HCT116 (cell line): ENCODE measurements around the gene TSKU. TPM values are rescaled to one million over a fixed set of nuclear protein-coding genes. Genes with fewer than 3 reads are reported as not detected.

Source experiments
- ATAC-seq: fragments of 200-7000 bp; cut with Tn5 transposase; 2 replicates; pipeline ENCODE4 v1.9.1; 2020; ENCODE audit warnings: mild to moderate bottlenecking, moderate library complexity
- BruUV-seq: library from RNA; stranded (reverse); fragments of 400-500 nt; replicated peaks from 2 replicates; lab custom pipeline; 2021; lab: Mats Ljungman, UMichigan
- CTCF ChIA-PET: fragments of 300-600 bp; sonication (Branson Sonifier 250); formaldehyde crosslinking; loops from one replicate; lab custom pipeline; 2021; ENCODE audit warnings: antibody characterized with exemption; lab: Charles Lee
- POLR2A ChIA-PET: fragments of 300-600, 350-600 bp; sonication (Branson Sonifier 250); formaldehyde crosslinking; loops from one replicate; lab custom pipeline; 2021; ENCODE audit warnings: antibody characterized with exemption; lab: Charles Lee
- RAD21 ChIA-PET, 2 experiments: fragments of 300-600 bp; sonication (Branson Sonifier 250); formaldehyde crosslinking; loops; one replicate each; lab custom pipeline; 2023; ENCODE audit warnings: low total read pairs in 2 of 2; ENCODE audit not compliant: uncharacterized antibody in 2 of 2, unreplicated experiment in 2 of 2, low non-redundant PET in 1 of 2; lab: Charles Lee
- DNase-seq: peaks from one replicate; pipeline ENCODE4 v3.0.0-alpha.2; 2010; ENCODE audit warnings: low read depth, low spot score
- H2AFZ ChIP-seq: fragments of 200-600 bp; shearing (Covaris generic), sonication (generic); 2 replicates; pipeline ENCODE4 v1.6.1; 2017; ENCODE audit warnings: low read depth, mixed run types, mixed read lengths, antibody characterized with exemption, low read length; ENCODE audit not compliant: poor library complexity, severe bottlenecking
- H3K27ac ChIP-seq: 2 replicates; pipeline ENCODE4 v1.5.1; 2012; ENCODE audit warnings: low read depth, low read length
- H3K27me3 ChIP-seq: fragments of 200-600 bp; sonication (generic); 2 replicates; pipeline ENCODE4 v1.6.1; 2016; ENCODE audit warnings: mixed run types, low read length, mixed read lengths; ENCODE audit not compliant: insufficient read depth
- H3K36me3 ChIP-seq, 2 experiments: fragments of 200-500 bp in 1 of 2; fragments of 200-600 bp in 1 of 2; sonication (Bioruptor generic) in 1 of 2; sonication (generic) in 1 of 2; 2 replicates each; pipeline versions ENCODE4 v1.5.1 to v1.6.1; 2014 to 2016; ENCODE audit warnings: low read length in 2 of 2, inconsistent platforms in 1 of 2, mixed read lengths in 1 of 2, mixed run types in 1 of 2; ENCODE audit not compliant: insufficient read depth in 2 of 2, control insufficient read depth in 1 of 2
- H3K4me1 ChIP-seq, 2 experiments: fragments of 200-600 bp in 1 of 2; sonication (generic) in 1 of 2; 2 replicates each; pipeline versions ENCODE4 v1.5.1 to v1.6.1; 2012 to 2017; ENCODE audit warnings: low read length in 2 of 2, inconsistent platforms in 1 of 2, mild to moderate bottlenecking in 1 of 2, mixed read lengths in 1 of 2, mixed run types in 1 of 2, moderate library complexity in 1 of 2; ENCODE audit not compliant: insufficient read depth in 2 of 2, control insufficient read depth in 1 of 2
- H3K4me2 ChIP-seq: fragments of 200-600 bp; sonication (generic); 2 replicates; pipeline ENCODE4 v1.6.1; 2017; ENCODE audit warnings: mixed run types, low read length, mixed read lengths
- H3K4me3 ChIP-seq, 2 experiments: fragments of 200-600 bp in 1 of 2; sonication (generic) in 1 of 2; replicated peaks in 1 of 2; 2 replicates each; pipeline ENCODE4 v1.5.1; 2011 to 2016; ENCODE audit warnings: low read length in 2 of 2, control low read depth in 1 of 2, low read depth in 1 of 2, mild to moderate bottlenecking in 1 of 2, mixed read lengths in 1 of 2, mixed run types in 1 of 2
- H3K79me2 ChIP-seq: fragments of 200-600 bp; sonication (generic); 2 replicates; pipeline ENCODE4 v1.6.1; 2017; ENCODE audit warnings: mild to moderate bottlenecking, mixed run types, low read length, moderate library complexity, mixed read lengths; ENCODE audit not compliant: insufficient read depth
- H3K9ac ChIP-seq: fragments of 200-600 bp; sonication (generic); 2 replicates; pipeline ENCODE4 v1.6.1; 2016; ENCODE audit warnings: low read length, mixed read lengths
- H3K9me2 ChIP-seq: fragments of 200-600 bp; sonication (generic), shearing (Covaris generic); 2 replicates; pipeline ENCODE4 v1.6.1; 2017; ENCODE audit warnings: mixed run types, mild to moderate bottlenecking, moderate library complexity; ENCODE audit not compliant: insufficient read depth
- H3K9me3 ChIP-seq, 2 experiments: fragments of 200-500 bp in 1 of 2; fragments of 200-600 bp in 1 of 2; sonication (Bioruptor generic) in 1 of 2; sonication (generic) in 1 of 2; 2 replicates each; pipeline ENCODE4 v1.6.1; 2014 to 2017; ENCODE audit warnings: low read length in 2 of 2, mixed read lengths in 2 of 2, inconsistent platforms in 1 of 2, low read depth in 1 of 2, mild to moderate bottlenecking in 1 of 2, mixed run types in 1 of 2, moderate library complexity in 1 of 2; ENCODE audit not compliant: control insufficient read depth in 1 of 2, insufficient read depth in 1 of 2
- H4K20me1 ChIP-seq: fragments of 200-600 bp; sonication (generic), shearing (Covaris generic); 2 replicates; pipeline ENCODE4 v1.6.1; 2017; ENCODE audit warnings: mixed run types, mild to moderate bottlenecking, moderate library complexity; ENCODE audit not compliant: insufficient read depth
- CBX3 ChIP-seq: IDR thresholded peaks from 2 replicates; pipeline ENCODE4 v1.6.1; 2012; ENCODE audit warnings: low read depth
- CEBPB ChIP-seq: IDR thresholded peaks from 2 replicates; pipeline ENCODE4 v1.6.1; 2012; ENCODE audit warnings: low read depth
- EGR1 ChIP-seq: IDR thresholded peaks from 2 replicates; pipeline ENCODE4 v1.6.1; 2012; ENCODE audit warnings: low read depth
- ELF1 ChIP-seq: IDR thresholded peaks from 2 replicates; pipeline ENCODE4 v1.6.1; 2012; ENCODE audit warnings: low read depth, borderline replicate concordance
- EZH2phosphoT487 ChIP-seq: fragments of 200-600 bp; IDR thresholded peaks from 2 replicates; pipeline ENCODE4 v1.6.1; 2018; ENCODE audit warnings: antibody characterized with exemption, borderline replicate concordance
- FOSL1 ChIP-seq: IDR thresholded peaks from 2 replicates; pipeline ENCODE4 v1.6.1; 2012; ENCODE audit warnings: low read depth
- JUND ChIP-seq: IDR thresholded peaks from 2 replicates; pipeline ENCODE4 v1.6.1; 2012
- POLR2A ChIP-seq: IDR thresholded peaks from 2 replicates; pipeline ENCODE4 v1.7.0; 2011; ENCODE audit warnings: borderline replicate concordance; ENCODE audit not compliant: insufficient read depth, insufficient read length; ENCODE audit errors: extremely low read depth
- POLR2AphosphoS5 ChIP-seq: IDR thresholded peaks from 2 replicates; pipeline ENCODE4 v1.6.1; 2011; ENCODE audit warnings: mild to moderate bottlenecking, low read depth, low read length, moderate library complexity
- RAD21 ChIP-seq: IDR thresholded peaks from 2 replicates; pipeline ENCODE4 v1.6.1; 2012; ENCODE audit warnings: low read depth, mild to moderate bottlenecking
- SIN3A ChIP-seq: IDR thresholded peaks from 2 replicates; pipeline ENCODE4 v1.6.1; 2012; ENCODE audit warnings: low read depth
- SP1 ChIP-seq: IDR thresholded peaks from 2 replicates; pipeline ENCODE4 v1.6.1; 2012; ENCODE audit warnings: low read depth
- SRF ChIP-seq: IDR thresholded peaks from 2 replicates; pipeline ENCODE4 v1.6.1; 2012; ENCODE audit warnings: low read depth
- ZFX ChIP-seq: fragments of 450-650 bp; IDR thresholded peaks from 2 replicates; pipeline ENCODE4 v1.6.1; 2017
- intact Hi-C: fragments of 100-400 bp; cut with micrococcal nuclease; formaldehyde crosslinking; loops from 2 replicates; pipeline ENCODE4 v1.10.0; 2022
- total RNA-seq: library from RNA; stranded (reverse); gene quantifications from one replicate; pipeline ENCODE4 v1.2.1, GENCODE V29; 2021; ENCODE audit not compliant: unreplicated experiment
- TF ChIP-seq, protein P1 (sequence below): IDR thresholded peaks from 2 replicates; pipeline ENCODE4 v1.6.1; 2011; ENCODE audit warnings: mild to moderate bottlenecking, low read length, moderate library complexity; ENCODE audit not compliant: insufficient replicate concordance; ENCODE audit errors: extremely low read depth
- TF ChIP-seq, protein P2 (sequence below): IDR thresholded peaks from 2 replicates; pipeline ENCODE4 v1.6.1; 2012; ENCODE audit warnings: low read depth
- TF ChIP-seq, protein P3 (sequence below): IDR thresholded peaks from 2 replicates; pipeline ENCODE4 v1.6.1; 2012
- TF ChIP-seq, protein P4 (sequence below), 3 experiments: fragments of 200-600 bp in 1 of 3; sonication (generic) in 1 of 3; IDR thresholded peaks in 2 of 3; conservative IDR thresholded peaks in 1 of 3; 2 replicates each; pipeline ENCODE4 v1.5.1; 2012 to 2017; ENCODE audit warnings: low read depth in 2 of 3, low read length in 2 of 3, antibody characterized with exemption in 1 of 3, borderline replicate concordance in 1 of 3, control low read depth in 1 of 3, mild to moderate bottlenecking in 1 of 3, mixed read lengths in 1 of 3, mixed run types in 1 of 3, moderate library complexity in 1 of 3; ENCODE audit not compliant: insufficient read depth in 1 of 3
- TF ChIP-seq, protein P5 (sequence below): IDR thresholded peaks from 2 replicates; pipeline ENCODE4 v1.6.1; 2012

TSKU gene
- total RNA-seq, 1 experiment from 2014 or later, result 21.9 TPM

DNA sequence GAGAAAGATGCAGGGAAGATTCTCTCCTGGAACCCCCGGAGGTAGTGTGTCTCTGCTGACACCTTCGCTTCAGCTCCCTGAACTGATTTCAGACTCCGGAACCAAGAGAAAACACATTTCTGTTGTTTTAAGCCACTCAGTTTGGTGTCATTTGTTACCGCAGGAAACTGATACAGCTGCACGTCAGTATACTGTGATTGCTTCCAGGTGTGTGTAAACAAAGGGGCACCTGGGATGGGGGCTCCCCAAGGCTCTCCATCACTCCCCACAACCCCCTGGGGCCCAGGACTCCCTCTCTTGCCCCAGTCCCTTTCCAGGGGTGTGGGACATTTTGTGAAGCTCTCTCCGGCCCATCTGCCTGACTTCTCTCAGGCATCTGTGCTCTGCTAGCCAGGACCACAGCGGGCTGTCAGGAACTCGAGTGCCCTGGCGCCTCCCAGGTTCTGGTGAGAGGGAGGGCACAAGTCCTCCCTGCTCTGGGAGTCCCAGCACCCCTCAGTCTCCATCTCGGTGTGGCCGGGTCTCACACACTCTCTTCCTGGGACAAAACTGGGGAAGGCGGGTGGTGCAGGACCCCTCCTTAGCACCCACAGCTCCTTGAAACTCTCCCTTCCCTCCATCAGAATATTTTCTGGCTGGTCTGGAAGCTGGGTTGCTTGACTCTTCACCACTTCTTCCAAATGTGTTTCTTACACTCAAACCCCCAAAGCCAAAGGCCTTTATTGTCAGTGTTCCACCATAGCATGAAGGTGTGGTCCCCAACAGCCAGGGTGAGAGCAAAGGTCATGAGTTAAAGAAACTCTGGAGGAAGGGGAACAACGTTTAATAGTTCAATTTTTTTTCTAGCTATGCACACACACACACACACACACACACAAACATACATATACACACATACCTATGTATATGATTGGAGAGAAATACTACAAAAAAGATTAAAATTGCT is 35.0 kb upstream of the TSKU start:
- RAD21 ChIA-PET, result no interaction called here
- H3K27ac ChIP-seq, result no peak overlapping the region
- H3K9me2 ChIP-seq, result no peaks in the 10 kb centered on the region
- CTCF ChIA-PET, result no interaction called here
- H3K9ac ChIP-seq, result no peak overlapping the region
- H3K79me2 ChIP-seq, result no peaks in the 10 kb centered on the region
- H3K4me3 ChIP-seq, result no peak overlapping the region
- no peaks in the 10 kb centered on the region for H3K9me3 ChIP-seq
- DNase-seq (no peak), ATAC-seq (no peak)
- peaks cover 0 to 6% of the 10 kb centered on the region in 2 experiments; a peak in 2 of 4 replicates for H3K4me1 ChIP-seq
- no peaks in the 10 kb centered on the region for H4K20me1 ChIP-seq
- no TSS peak for BruUV-seq
- no peak for TF ChIP-seq SP1
- no peak for TF ChIP-seq ELF1
- no peak for TF ChIP-seq CEBPB
- TF ChIP-seq POLR2A, result no peak
- TF ChIP-seq, protein P1, sequence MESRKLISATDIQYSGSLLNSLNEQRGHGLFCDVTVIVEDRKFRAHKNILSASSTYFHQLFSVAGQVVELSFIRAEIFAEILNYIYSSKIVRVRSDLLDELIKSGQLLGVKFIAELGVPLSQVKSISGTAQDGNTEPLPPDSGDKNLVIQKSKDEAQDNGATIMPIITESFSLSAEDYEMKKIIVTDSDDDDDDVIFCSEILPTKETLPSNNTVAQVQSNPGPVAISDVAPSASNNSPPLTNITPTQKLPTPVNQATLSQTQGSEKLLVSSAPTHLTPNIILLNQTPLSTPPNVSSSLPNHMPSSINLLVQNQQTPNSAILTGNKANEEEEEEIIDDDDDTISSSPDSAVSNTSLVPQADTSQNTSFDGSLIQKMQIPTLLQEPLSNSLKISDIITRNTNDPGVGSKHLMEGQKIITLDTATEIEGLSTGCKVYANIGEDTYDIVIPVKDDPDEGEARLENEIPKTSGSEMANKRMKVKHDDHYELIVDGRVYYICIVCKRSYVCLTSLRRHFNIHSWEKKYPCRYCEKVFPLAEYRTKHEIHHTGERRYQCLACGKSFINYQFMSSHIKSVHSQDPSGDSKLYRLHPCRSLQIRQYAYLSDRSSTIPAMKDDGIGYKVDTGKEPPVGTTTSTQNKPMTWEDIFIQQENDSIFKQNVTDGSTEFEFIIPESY, result no peak
- no peak for TF ChIP-seq SIN3A
- no peak for TF ChIP-seq ZFX
- TF ChIP-seq, protein P2, sequence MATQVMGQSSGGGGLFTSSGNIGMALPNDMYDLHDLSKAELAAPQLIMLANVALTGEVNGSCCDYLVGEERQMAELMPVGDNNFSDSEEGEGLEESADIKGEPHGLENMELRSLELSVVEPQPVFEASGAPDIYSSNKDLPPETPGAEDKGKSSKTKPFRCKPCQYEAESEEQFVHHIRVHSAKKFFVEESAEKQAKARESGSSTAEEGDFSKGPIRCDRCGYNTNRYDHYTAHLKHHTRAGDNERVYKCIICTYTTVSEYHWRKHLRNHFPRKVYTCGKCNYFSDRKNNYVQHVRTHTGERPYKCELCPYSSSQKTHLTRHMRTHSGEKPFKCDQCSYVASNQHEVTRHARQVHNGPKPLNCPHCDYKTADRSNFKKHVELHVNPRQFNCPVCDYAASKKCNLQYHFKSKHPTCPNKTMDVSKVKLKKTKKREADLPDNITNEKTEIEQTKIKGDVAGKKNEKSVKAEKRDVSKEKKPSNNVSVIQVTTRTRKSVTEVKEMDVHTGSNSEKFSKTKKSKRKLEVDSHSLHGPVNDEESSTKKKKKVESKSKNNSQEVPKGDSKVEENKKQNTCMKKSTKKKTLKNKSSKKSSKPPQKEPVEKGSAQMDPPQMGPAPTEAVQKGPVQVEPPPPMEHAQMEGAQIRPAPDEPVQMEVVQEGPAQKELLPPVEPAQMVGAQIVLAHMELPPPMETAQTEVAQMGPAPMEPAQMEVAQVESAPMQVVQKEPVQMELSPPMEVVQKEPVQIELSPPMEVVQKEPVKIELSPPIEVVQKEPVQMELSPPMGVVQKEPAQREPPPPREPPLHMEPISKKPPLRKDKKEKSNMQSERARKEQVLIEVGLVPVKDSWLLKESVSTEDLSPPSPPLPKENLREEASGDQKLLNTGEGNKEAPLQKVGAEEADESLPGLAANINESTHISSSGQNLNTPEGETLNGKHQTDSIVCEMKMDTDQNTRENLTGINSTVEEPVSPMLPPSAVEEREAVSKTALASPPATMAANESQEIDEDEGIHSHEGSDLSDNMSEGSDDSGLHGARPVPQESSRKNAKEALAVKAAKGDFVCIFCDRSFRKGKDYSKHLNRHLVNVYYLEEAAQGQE, result no peak
- TF ChIP-seq, protein P3, sequence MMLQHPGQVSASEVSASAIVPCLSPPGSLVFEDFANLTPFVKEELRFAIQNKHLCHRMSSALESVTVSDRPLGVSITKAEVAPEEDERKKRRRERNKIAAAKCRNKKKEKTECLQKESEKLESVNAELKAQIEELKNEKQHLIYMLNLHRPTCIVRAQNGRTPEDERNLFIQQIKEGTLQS, result no peak
- TF ChIP-seq, protein P4, sequence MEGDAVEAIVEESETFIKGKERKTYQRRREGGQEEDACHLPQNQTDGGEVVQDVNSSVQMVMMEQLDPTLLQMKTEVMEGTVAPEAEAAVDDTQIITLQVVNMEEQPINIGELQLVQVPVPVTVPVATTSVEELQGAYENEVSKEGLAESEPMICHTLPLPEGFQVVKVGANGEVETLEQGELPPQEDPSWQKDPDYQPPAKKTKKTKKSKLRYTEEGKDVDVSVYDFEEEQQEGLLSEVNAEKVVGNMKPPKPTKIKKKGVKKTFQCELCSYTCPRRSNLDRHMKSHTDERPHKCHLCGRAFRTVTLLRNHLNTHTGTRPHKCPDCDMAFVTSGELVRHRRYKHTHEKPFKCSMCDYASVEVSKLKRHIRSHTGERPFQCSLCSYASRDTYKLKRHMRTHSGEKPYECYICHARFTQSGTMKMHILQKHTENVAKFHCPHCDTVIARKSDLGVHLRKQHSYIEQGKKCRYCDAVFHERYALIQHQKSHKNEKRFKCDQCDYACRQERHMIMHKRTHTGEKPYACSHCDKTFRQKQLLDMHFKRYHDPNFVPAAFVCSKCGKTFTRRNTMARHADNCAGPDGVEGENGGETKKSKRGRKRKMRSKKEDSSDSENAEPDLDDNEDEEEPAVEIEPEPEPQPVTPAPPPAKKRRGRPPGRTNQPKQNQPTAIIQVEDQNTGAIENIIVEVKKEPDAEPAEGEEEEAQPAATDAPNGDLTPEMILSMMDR (IDR thresholded peaks at IDR 0.05 in 2 of 3, conservative IDR thresholded peaks at IDR 0.05 in 1 of 3; ENCODE audit: borderline replicate concordance in 1 of 3, insufficient read depth in 1 of 3, low read depth in 2 of 3, low read length in 2 of 3), result no peak
- no peak for TF ChIP-seq POLR2AphosphoS5
- TF ChIP-seq EZH2phosphoT487, result no peak
- TF ChIP-seq RAD21, result no peak
- TF ChIP-seq CBX3, result no peak
- TF ChIP-seq, protein P5, sequence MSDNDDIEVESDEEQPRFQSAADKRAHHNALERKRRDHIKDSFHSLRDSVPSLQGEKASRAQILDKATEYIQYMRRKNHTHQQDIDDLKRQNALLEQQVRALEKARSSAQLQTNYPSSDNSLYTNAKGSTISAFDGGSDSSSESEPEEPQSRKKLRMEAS, result no peak
- no peak for TF ChIP-seq FOSL1
- no peak for TF ChIP-seq JUND
- no peak for TF ChIP-seq EGR1
- TF ChIP-seq SRF, result no peak
- H3K4me2 ChIP-seq, result no peak overlapping the region
- POLR2A ChIA-PET, result no interaction called here
- H3K27me3 ChIP-seq, result no peaks in the 10 kb centered on the region
- intact Hi-C loops, result loop anchor here (5.0 kb wide), 1 partner anchor 34 kb away; the partner anchor contains the start of gene TSKU
- H2AFZ ChIP-seq, result no peak overlapping the region
- no peaks in the 10 kb centered on the region for H3K36me3 ChIP-seq
